ENCODE data around the gene SLC8A1. TPM values are rescaled to one million over a fixed set of nuclear protein-coding genes. Genes with fewer than 3 reads are reported as not detected.

The SLC8A1 gene
- total RNA-seq, 1 donor from 2014 or later: 5.6 TPM

GRCh38 chr2:40404517-40404916, 47.4 kb downstream of the SLC8A1 start:
- no peak for TF ChIP-seq CTCF (IDR thresholded peaks at IDR 0.05)
- no peaks in the 10 kb centered on the region for H3K36me3 ChIP-seq
- H3K4me1 ChIP-seq: peaks cover 0 to 4% of the 10 kb centered on the region in 2 donors
- H3K27me3 ChIP-seq: no peaks in the 10 kb centered on the region
- intact Hi-C loops (cut with DNase I): loop anchor here (5.0 kb wide), 1 partner anchor 33 kb away; no protein-coding TSS in a partner anchor
- no peak overlapping the region for H3K27ac ChIP-seq
- no peak for DNase-seq (ENCODE audit: low spot score in 2 of 2)
- H3K9me3 ChIP-seq: no peaks in the 10 kb centered on the region
- H3K4me3 ChIP-seq: no peak overlapping the region

GRCh38 chr2:40403233-40403836, 48.6 kb downstream of the SLC8A1 start:
- intact Hi-C loops (cut with DNase I): loop anchor here (5.0 kb wide), 1 partner anchor 34 kb away; no protein-coding TSS in a partner anchor
- Histone ChIP-seq H3K36me3 (no peaks in the 10 kb centered on the region), H3K4me3 (no peak overlapping the region), H3K27ac (no peak overlapping the region), H3K9me3 (no peaks in the 10 kb centered on the region), H3K4me1 (peaks cover 0 to 4% of the 10 kb centered on the region in 2 donors), H3K27me3 (no peaks in the 10 kb centered on the region)
- no peak for TF ChIP-seq CTCF (IDR thresholded peaks at IDR 0.05)
- no peak for DNase-seq (ENCODE audit: low spot score in 2 of 2)

GRCh38 chr2:40401896-40402295, 50.0 kb downstream of the SLC8A1 start:
- TF ChIP-seq CTCF (IDR thresholded peaks at IDR 0.05): no peak
- intact Hi-C loops (cut with DNase I): loop anchor here (5.0 kb wide), 1 partner anchor 35 kb away; no protein-coding TSS in a partner anchor
- no peaks in the 10 kb centered on the region for H3K9me3 ChIP-seq
- peaks cover 0 to 4% of the 10 kb centered on the region in 2 donors for H3K4me1 ChIP-seq
- no peak overlapping the region for H3K4me3 ChIP-seq
- no peak overlapping the region for H3K27ac ChIP-seq
- no peak for DNase-seq (ENCODE audit: low spot score in 2 of 2)
- H3K27me3 ChIP-seq: no peaks in the 10 kb centered on the region
- H3K36me3 ChIP-seq: no peaks in the 10 kb centered on the region

- no peak for DNase-seq (ENCODE audit: low spot score in 2 of 2)
- Histone ChIP-seq H3K27me3 (no peaks in the 10 kb centered on the region), H3K4me1 (peaks cover 0 to 8% of the 10 kb centered on the region in 2 donors), H3K4me3 (no peak overlapping the region), H3K27ac (no peak overlapping the region), H3K36me3 (no peaks in the 10 kb centered on the region), H3K9me3 (no peaks in the 10 kb centered on the region)
- intact Hi-C loops (cut with DNase I): loop anchor here (5.0 kb wide), 1 partner anchor 37 kb away; no protein-coding TSS in a partner anchor
- TF ChIP-seq CTCF (IDR thresholded peaks at IDR 0.05): no peak
Observed at GRCh38 chr2:40400336-40400953, 51.4 kb downstream of the SLC8A1 start.

- Histone ChIP-seq H3K27me3 (no peaks in the 10 kb centered on the region), H3K4me1 (peaks cover 0 to 10% of the 10 kb centered on the region in 2 donors), H3K9me3 (no peaks in the 10 kb centered on the region), H3K27ac (no peak overlapping the region), H3K4me3 (no peak overlapping the region), H3K36me3 (no peaks in the 10 kb centered on the region)
- TF ChIP-seq CTCF (IDR thresholded peaks at IDR 0.05): no peak
- intact Hi-C loops (cut with DNase I): loop anchor here (5.0 kb wide), 1 partner anchor 50 kb away; no protein-coding TSS in a partner anchor
- DNase-seq (ENCODE audit: low spot score in 2 of 2): no peak
Observed at GRCh38 chr2:40397765-40398164, 54.1 kb downstream of the SLC8A1 start.
